Psoas muscle (tissue), 8 donors: Measurements from ENCODE around the gene SACM1L. TPM values are rescaled to one million over a fixed set of nuclear protein-coding genes. Genes with fewer than 3 reads are reported as not detected.
"Not testable (repeated sequence)": the region's sequence is repeated elsewhere in the genome, so short reads cannot be mapped to it uniquely, and the experiment has no call there.

Source experiments
- ATAC-seq, 4 donors: fragments of 200-7000 bp; cut with Tn5 transposase; one replicate each; pipeline ENCODE4 v1.9.1; 2020; ENCODE audit warnings: moderate library complexity in 3 of 4, mild to moderate bottlenecking in 2 of 4
- DNase-seq, 2 donors: peaks; one replicate each; pipeline ENCODE4 v3.0.0-alpha.2; 2020
- H3K27ac ChIP-seq: fragments of 200-600 bp; one replicate; pipeline ENCODE4 v1.8.0; 2022
- H3K27me3 ChIP-seq, 3 donors: fragments of 200-600 bp in 1 of 3; one replicate each; pipeline versions ENCODE4 v1.6.1 to v1.8.0; 2013 to 2022; ENCODE audit warnings: low read length in 2 of 3, mild to moderate bottlenecking in 2 of 3, moderate library complexity in 1 of 3; ENCODE audit not compliant: insufficient read depth in 3 of 3
- H3K36me3 ChIP-seq, 2 donors: fragments of 200-600 bp in 1 of 2; one replicate each; pipeline versions ENCODE4 v1.6.1 to v1.8.0; 2013 to 2022; ENCODE audit warnings: low read depth in 1 of 2, mild to moderate bottlenecking in 1 of 2, moderate library complexity in 1 of 2; ENCODE audit not compliant: insufficient read depth in 1 of 2
- H3K4me1 ChIP-seq: fragments of 200-600 bp; one replicate; pipeline ENCODE4 v1.8.0; 2022
- H3K4me3 ChIP-seq: fragments of 200-600 bp; one replicate; pipeline ENCODE4 v1.8.0; 2022; ENCODE audit warnings: mild to moderate bottlenecking
- H3K9me3 ChIP-seq: fragments of 200-600 bp; one replicate; pipeline ENCODE4 v1.8.0; 2022
- WGBS, 3 donors: extraction: QIAGEN DNeasy Blood & Tissue Kit; methylation state at CpG; one replicate each; pipeline versions ENCODE4 v1.1.6 to v1.1.7; 2013; 5-methylcytosine and 5-hydroxymethylcytosine counted together
- intact Hi-C, 2 donors: fragments of 100-400 bp; cut with DNase I; formaldehyde crosslinking; loops; one replicate each; pipeline versions ENCODE4 v1.11.0 to v1.14.2; 2022
- polyA plus RNA-seq, 3 donors: library from polyadenylated mRNA; stranded (reverse); fragments of 200-250 nt; gene quantifications; one replicate each; pipeline ENCODE4 v1.2.3, GENCODE V29; 2013
- total RNA-seq, 4 donors: library from RNA; stranded (reverse); fragmentation: NEBNext Ultra II Directional in 2 of 4; extraction: Animal tissue kit (Norgen Biotek cat#: 25700) in 2 of 4; gene quantifications; one replicate each; pipeline versions ENCODE4 v1.2.1 to v1.2.4, GENCODE V29; 2021 to 2023
- TF ChIP-seq, protein P1 (sequence below): fragments of 200-600 bp; IDR thresholded peaks from one replicate; pipeline ENCODE4 v1.8.0; 2022; ENCODE audit warnings: antibody characterized with exemption
- donor health status: healthy with polysubstance abuse.
- donor health status: DM: no; HTN: no; CAD: no; lungs with moderate emphysema.
- donor health status: Bipolar disorder and iron deficiency.
- donor health status: healthy.
- donor health status: DM: yes; HTN: yes; CAD: no.
- donor health status: DM: no; HTN: no; CAD: no.
- donor health status: DM: no; HTN: no; CAD: no.
- donor health status: DM: yes; HTN: yes; CAD: no.

The SACM1L gene
- total and polyA plus RNA-seq, 7 donors: 7.5 to 18.1 (median 13.8) TPM

DNA sequence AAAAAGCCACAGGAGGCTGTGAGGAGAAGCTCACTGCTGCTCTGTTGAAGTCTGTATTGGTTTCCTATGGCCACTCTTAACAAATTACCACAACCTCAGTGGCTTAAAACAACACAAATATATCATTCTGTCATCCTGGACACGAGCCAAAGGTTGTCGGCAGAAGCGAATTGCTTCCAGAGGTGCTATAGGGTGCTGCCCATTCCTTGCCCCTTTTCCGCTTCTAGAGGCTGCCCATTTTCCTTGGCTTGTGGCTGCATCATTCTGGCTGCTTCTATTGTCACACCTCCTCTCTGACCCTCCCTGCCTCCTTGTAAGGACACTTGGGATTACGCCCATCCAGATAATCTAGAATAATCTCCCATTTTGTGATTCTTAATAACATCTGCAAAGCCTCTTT is 6.4 kb upstream of the SACM1L start:
- no peaks in the 10 kb centered on the region for H3K9me3 ChIP-seq
- no peaks in the 10 kb centered on the region for H3K27me3 ChIP-seq
- ATAC-seq (no peak), DNase-seq (no peak)
- no peak overlapping the region for H3K4me3 ChIP-seq
- intact Hi-C loops: no loop called here
- H3K36me3 ChIP-seq: peaks cover 0 to 50% of the 10 kb centered on the region in 2 donors
- H3K4me1 ChIP-seq: peaks cover 6% of the 10 kb centered on the region
- H3K27ac ChIP-seq: no peak overlapping the region
- TF ChIP-seq, protein P1, sequence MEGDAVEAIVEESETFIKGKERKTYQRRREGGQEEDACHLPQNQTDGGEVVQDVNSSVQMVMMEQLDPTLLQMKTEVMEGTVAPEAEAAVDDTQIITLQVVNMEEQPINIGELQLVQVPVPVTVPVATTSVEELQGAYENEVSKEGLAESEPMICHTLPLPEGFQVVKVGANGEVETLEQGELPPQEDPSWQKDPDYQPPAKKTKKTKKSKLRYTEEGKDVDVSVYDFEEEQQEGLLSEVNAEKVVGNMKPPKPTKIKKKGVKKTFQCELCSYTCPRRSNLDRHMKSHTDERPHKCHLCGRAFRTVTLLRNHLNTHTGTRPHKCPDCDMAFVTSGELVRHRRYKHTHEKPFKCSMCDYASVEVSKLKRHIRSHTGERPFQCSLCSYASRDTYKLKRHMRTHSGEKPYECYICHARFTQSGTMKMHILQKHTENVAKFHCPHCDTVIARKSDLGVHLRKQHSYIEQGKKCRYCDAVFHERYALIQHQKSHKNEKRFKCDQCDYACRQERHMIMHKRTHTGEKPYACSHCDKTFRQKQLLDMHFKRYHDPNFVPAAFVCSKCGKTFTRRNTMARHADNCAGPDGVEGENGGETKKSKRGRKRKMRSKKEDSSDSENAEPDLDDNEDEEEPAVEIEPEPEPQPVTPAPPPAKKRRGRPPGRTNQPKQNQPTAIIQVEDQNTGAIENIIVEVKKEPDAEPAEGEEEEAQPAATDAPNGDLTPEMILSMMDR: no peak
- 71 to 91% (median 83%) methylated on average over 5 of the region's 5 CpGs for WGBS, 3 donors

DNA sequence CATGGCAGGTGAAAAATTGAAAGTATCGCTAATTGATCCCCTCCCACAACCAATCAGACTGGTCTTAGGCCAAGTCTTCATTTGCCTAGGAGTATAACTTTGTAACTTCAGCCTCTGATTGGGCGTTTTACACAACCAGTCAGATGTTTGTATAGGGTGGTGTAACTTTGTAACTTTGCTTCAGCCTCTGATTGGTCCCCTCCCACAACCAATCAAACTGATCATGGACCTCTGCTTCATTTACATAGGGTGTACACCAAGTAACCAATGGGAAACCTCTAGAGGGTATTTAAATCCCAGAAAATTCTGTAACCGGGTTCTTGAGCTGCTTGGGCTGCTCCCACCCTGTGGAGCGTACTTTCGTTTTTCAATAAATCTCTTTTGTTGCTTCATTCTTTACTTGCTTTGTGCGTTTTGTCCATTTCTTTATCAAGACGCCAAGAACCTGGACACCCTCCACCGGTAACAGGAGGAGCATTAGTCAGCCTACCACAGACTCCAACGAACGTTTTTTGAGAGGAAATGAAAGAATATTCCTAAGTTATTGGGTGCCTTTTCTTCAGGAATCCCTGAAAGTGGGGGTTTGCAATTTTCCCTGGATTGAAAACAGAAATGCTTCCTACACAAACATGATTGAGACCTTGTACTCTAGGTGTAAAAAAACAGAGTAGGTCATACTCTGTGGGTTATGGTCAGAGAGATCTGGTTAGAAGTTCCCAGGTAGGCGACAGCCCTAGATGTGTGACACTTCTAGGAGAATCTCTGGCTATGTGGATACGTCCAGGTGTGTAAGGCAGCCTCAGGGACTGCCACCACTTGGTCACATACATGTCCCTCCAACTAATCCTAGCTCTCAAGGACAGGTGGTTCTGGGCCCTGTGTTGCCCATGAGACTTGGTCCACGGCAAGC is 5.5 kb upstream of the SACM1L start:
- intact Hi-C loops: no loop called here
- Histone ChIP-seq H3K27ac (no peak overlapping the region), H3K9me3 (no peaks in the 10 kb centered on the region), H3K27me3 (no peaks in the 10 kb centered on the region), H3K36me3 (peaks cover 0 to 41% of the 10 kb centered on the region in 2 donors), H3K4me3 (no peak overlapping the region), H3K4me1 (no peaks in the 10 kb centered on the region)
- peak in 1 of 2 donors; percentile 48 for DNase-seq
- 68 to 73% (median 73%) methylated on average over 13 of the region's 13 CpGs for WGBS, 3 donors
- TF ChIP-seq, protein P1: no peak
- ATAC-seq: no peak

DNA sequence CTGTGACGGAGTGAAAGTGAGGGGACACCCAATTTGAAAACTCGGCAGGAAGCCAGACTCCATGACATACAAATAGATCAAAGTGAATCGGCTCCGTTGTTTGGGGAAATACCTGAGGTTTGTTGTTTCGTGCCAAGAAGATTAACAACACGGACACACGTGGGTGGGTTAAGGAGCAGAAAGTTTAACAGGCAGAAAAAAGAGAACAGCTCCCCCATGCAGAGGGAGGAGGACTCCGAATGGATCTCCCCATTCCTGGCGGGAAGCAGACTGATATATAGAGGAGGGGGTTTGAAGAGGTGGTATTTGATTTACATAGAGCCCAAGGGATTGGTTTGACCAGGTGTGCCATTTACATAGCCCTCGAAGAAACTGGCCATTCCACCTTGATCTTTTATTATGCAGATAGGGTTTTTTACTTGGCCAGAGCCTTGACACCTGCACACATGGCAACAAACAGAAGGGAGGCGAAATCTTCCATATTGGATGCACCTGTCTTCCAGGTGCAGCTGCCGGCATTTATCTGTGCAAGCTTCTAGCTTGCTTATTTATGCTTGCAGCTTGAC is 4.8 kb upstream of the SACM1L start:
- ATAC-seq (no peak), DNase-seq (no peak)
- Histone ChIP-seq H3K9me3 (no peaks in the 10 kb centered on the region), H3K27ac (no peak overlapping the region), H3K4me1 (no peaks in the 10 kb centered on the region), H3K4me3 (no peak overlapping the region), H3K27me3 (no peaks in the 10 kb centered on the region), H3K36me3 (peaks cover 0 to 34% of the 10 kb centered on the region in 2 donors)
- 42 to 52% (median 45%) methylated on average over 12 of the region's 12 CpGs for WGBS, 3 donors
- TF ChIP-seq, protein P1: no peak
- intact Hi-C loops: no loop called here

DNA sequence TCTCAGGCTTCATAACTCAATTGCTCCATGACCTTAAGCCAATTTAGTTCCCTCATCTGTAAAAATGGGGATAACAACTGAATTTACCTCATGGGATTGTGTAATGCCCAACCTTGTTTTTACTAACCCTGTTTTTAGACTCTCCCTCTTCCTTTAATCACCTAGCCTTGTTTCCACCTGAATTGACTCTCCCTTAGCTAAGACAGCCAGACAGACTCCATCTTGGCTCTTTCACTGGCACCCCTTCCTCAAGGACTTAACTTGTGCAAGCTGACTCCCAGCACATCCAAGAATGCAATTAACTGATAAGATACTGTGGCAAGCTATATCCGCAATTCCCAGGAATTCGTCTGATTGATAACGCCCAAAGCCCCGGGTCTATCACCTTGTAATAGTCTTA is 3.5 kb upstream of the SACM1L start:
- peaks cover 0 to 21% of the 10 kb centered on the region in 2 donors for H3K36me3 ChIP-seq
- H3K27ac ChIP-seq, DNase-seq, H3K27me3 ChIP-seq, H3K9me3 ChIP-seq, H3K4me3 ChIP-seq, ATAC-seq, H3K4me1 ChIP-seq, intact Hi-C loops: not testable (repeated sequence)
- 72 to 77% (median 75%) methylated on average over 4 of the region's 4 CpGs for WGBS, 3 donors

DNA sequence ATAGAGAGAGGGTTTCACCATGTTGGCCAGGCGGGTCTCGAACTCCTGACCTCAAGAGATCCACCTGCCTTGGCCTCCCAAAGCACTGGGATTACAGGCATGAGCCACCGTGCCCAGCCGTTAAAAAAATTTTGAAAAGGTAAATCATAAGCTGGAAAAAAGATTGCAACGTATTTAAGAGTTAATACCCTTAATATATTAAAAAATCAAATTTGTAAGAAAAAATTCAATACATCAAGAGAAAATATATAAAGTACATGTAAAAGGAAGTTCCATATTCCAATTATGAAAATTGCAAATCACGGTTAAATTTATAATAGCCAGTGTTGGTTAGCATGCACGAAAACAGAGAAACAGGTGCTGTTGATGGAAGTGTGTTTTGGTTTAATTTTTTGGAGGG is 2.3 kb upstream of the SACM1L start:
- H3K9me3 ChIP-seq: no peaks in the 10 kb centered on the region
- ATAC-seq (no peak), DNase-seq (peak in 1 of 2 donors; percentile 30)
- peaks cover 0 to 14% of the 10 kb centered on the region in 2 donors for H3K36me3 ChIP-seq
- peaks cover 18% of the 10 kb centered on the region for H3K4me1 ChIP-seq
- no peaks in the 10 kb centered on the region for H3K27me3 ChIP-seq
- TF ChIP-seq, protein P1: no peak
- 63 to 75% (median 64%) methylated on average over 7 of the region's 7 CpGs for WGBS, 3 donors
- intact Hi-C loops: no loop called here
- H3K4me3 ChIP-seq: no peak overlapping the region
- H3K27ac ChIP-seq: no peak overlapping the region
